Endothelial cell of umbilical vein (primary cell): ENCODE data around the gene CSGALNACT2. TPM values are rescaled to one million over a fixed set of nuclear protein-coding genes. Genes with fewer than 3 reads are reported as not detected.

ENCODE experiments used
- BruUV-seq: library from RNA; stranded (reverse); fragments of 400-500 nt; replicated peaks from 2 replicates; lab custom pipeline; 2021; lab: Mats Ljungman, UMichigan
- CTCF ChIA-PET: fragments of 300-600, 350-600 bp; sonication (Branson Sonifier 250); formaldehyde crosslinking; loops from one replicate; lab custom pipeline; 2021; ENCODE audit warnings: antibody characterized with exemption, inconsistent platforms; lab: Charles Lee
- POLR2A ChIA-PET: fragments of 300-600, 350-600 bp; sonication (Branson Sonifier 250); formaldehyde crosslinking; loops from one replicate; lab custom pipeline; 2021; ENCODE audit warnings: antibody characterized with exemption, inconsistent platforms; lab: Charles Lee
- DNase-seq: peaks from one replicate; pipeline ENCODE4 v3.0.0-alpha.2; 2011; ENCODE audit warnings: low read depth, low spot score
- FAIRE-seq: peaks from 2 replicates; lab custom pipeline; 2011; peaks lifted over from hg19 to GRCh38; lab: Jason Lieb, UNC
- H2AFZ ChIP-seq: 2 replicates; pipeline ENCODE4 v1.6.0; 2012; ENCODE audit warnings: low read depth, low read length, control low read depth, inconsistent platforms
- H3K27ac ChIP-seq: 2 replicates; pipeline ENCODE4 v1.5.1; 2011; ENCODE audit warnings: low read depth, mild to moderate bottlenecking, control low read depth, low read length, moderate library complexity; ENCODE audit not compliant: insufficient read depth
- H3K27me3 ChIP-seq, 2 experiments: 2 replicates each; pipeline versions ENCODE4 v1.6.0 to v1.6.1; 2011; ENCODE audit warnings: low read length in 2 of 2, mixed read lengths in 1 of 2; ENCODE audit not compliant: control insufficient read depth in 2 of 2, insufficient read depth in 2 of 2
- H3K36me3 ChIP-seq, 2 experiments: 2 replicates in 1 of 2; 3 replicates in 1 of 2; pipeline ENCODE4 v1.5.1; 2011; ENCODE audit warnings: low read length in 2 of 2, mild to moderate bottlenecking in 1 of 2, moderate library complexity in 1 of 2; ENCODE audit not compliant: control insufficient read depth in 2 of 2, insufficient read depth in 2 of 2; ENCODE audit errors: extremely low read depth in 1 of 2
- H3K4me1 ChIP-seq: 3 replicates; pipeline ENCODE4 v1.5.1; 2011; ENCODE audit warnings: mild to moderate bottlenecking, low read length; ENCODE audit not compliant: control insufficient read depth, insufficient read depth; ENCODE audit errors: extremely low read depth
- H3K4me2 ChIP-seq: 2 replicates; pipeline ENCODE4 v1.6.1; 2011; ENCODE audit warnings: low read length, control low read depth, mixed read lengths; ENCODE audit not compliant: insufficient read depth
- H3K4me3 ChIP-seq, 3 experiments: fragments of 200-600 bp in 1 of 3; sonication (generic), shearing (Covaris generic) in 1 of 3; replicated peaks in 1 of 3; 2 replicates each; pipeline ENCODE4 v1.5.1; 2011 to 2016; ENCODE audit warnings: control low read depth in 3 of 3, low read length in 3 of 3, mild to moderate bottlenecking in 2 of 3, inconsistent platforms in 1 of 3, low read depth in 1 of 3, moderate library complexity in 1 of 3; ENCODE audit not compliant: insufficient read depth in 1 of 3
- H3K79me2 ChIP-seq: 2 replicates; pipeline ENCODE4 v1.6.0; 2012; ENCODE audit warnings: low read length, inconsistent platforms; ENCODE audit not compliant: control insufficient read depth, insufficient read depth
- H3K9ac ChIP-seq: replicated peaks from 2 replicates; pipeline ENCODE3; 2011; ENCODE audit warnings: low read length, control low read depth; ENCODE audit not compliant: insufficient read depth; ENCODE audit errors: extremely low read depth
- H3K9me1 ChIP-seq: replicated peaks from 3 replicates; pipeline ENCODE4 v1.6.0; 2011; ENCODE audit warnings: mild to moderate bottlenecking, low read length; ENCODE audit not compliant: control insufficient read depth, insufficient read depth; ENCODE audit errors: extremely low read depth
- H3K9me3 ChIP-seq: replicated peaks from 2 replicates; pipeline ENCODE4 v1.5.1; 2012; ENCODE audit warnings: low read length, inconsistent platforms; ENCODE audit not compliant: control insufficient read depth, insufficient read depth
- H4K20me1 ChIP-seq: replicated peaks from 2 replicates; pipeline ENCODE3; 2011; ENCODE audit warnings: mild to moderate bottlenecking, low read length; ENCODE audit not compliant: control insufficient read depth, insufficient read depth; ENCODE audit errors: extremely low read depth
- CTCF ChIP-seq, 2 donors: IDR thresholded peaks; 1 replicate in 1 of 2; 2 replicates in 1 of 2; pipeline ENCODE4 v1.5.1; 2011; ENCODE audit warnings: low read length in 2 of 2, mild to moderate bottlenecking in 2 of 2, moderate library complexity in 2 of 2, control low read depth in 1 of 2, inconsistent platforms in 1 of 2, low read depth in 1 of 2; ENCODE audit not compliant: insufficient read depth in 1 of 2; ENCODE audit errors: extremely low read depth in 1 of 2
- EZH2 ChIP-seq: IDR thresholded peaks from 2 replicates; pipeline ENCODE4 v1.6.1; 2012; ENCODE audit warnings: borderline replicate concordance, low read depth, mild to moderate bottlenecking, moderate library complexity, low read length, inconsistent platforms; ENCODE audit not compliant: severe bottlenecking
- FOS ChIP-seq: IDR thresholded peaks from 2 replicates; pipeline ENCODE4 v1.6.1; 2011; ENCODE audit warnings: mild to moderate bottlenecking, low read length, moderate library complexity, borderline replicate concordance; ENCODE audit not compliant: insufficient read depth
- GATA2 ChIP-seq: IDR thresholded peaks from 2 replicates; pipeline ENCODE4 v1.7.0; 2011; ENCODE audit warnings: low read depth, mild to moderate bottlenecking, moderate library complexity, mixed read lengths, low read length; ENCODE audit not compliant: insufficient read length, insufficient read depth
- JUN ChIP-seq: IDR thresholded peaks from 2 replicates; pipeline ENCODE4 v1.6.1; 2011; ENCODE audit warnings: borderline replicate concordance, low read depth; ENCODE audit not compliant: insufficient read length, insufficient read depth
- MAX ChIP-seq: IDR thresholded peaks from 2 replicates; pipeline ENCODE4 v1.6.1; 2011; ENCODE audit not compliant: insufficient read depth, insufficient read length
- MYC ChIP-seq: IDR thresholded peaks from one replicate; pipeline ENCODE4 v1.6.1; 2011; ENCODE audit warnings: mild to moderate bottlenecking, low read depth, low read length
- POLR2A ChIP-seq: IDR thresholded peaks from 2 replicates; pipeline ENCODE4 v1.6.1; 2012; ENCODE audit warnings: low read depth, mild to moderate bottlenecking, control low read depth, low read length
- POLR2AphosphoS5 ChIP-seq: IDR thresholded peaks from 2 replicates; pipeline ENCODE4 v1.6.1; 2012; ENCODE audit warnings: low read depth, mild to moderate bottlenecking, control low read depth, low read length, moderate library complexity; ENCODE audit not compliant: insufficient read depth
- dilution Hi-C: fragments of 300-500 bp; cut with MboI; formaldehyde crosslinking; loops from one replicate; pipeline ENCODE4 v1.15.0; 2019; ENCODE audit warnings: low sequenced_read_pairs; ENCODE audit not compliant: extremely low pct_ligation_motif_present
- intact Hi-C: fragments of 100-400 bp; cut with micrococcal nuclease; formaldehyde crosslinking; loops from one replicate; pipeline ENCODE4 v1.10.0; 2022
- polyA plus RNA-seq, 4 experiments: library from polyadenylated mRNA; depleted of rRNA in 3 of 4; stranded (reverse) in 3 of 4; unstranded in 1 of 4; fragments of >200 nt; gene quantifications; 2 replicates each; pipeline versions ENCODE4 v1.2.1 to v1.2.3, GENCODE V29; 2011 to 2012; ENCODE audit warnings: missing spikeins in 1 of 4
- total RNA-seq: library from RNA; stranded (reverse); gene quantifications from 2 replicates; pipeline ENCODE4 v1.2.3, GENCODE V29; 2021

CSGALNACT2 gene
- total and polyA plus RNA-seq, 2 donors (not counting 3 experiments of a cell fraction or from before 2014, with no cell fraction given), result 9.7 to 17.7 TPM

DNA sequence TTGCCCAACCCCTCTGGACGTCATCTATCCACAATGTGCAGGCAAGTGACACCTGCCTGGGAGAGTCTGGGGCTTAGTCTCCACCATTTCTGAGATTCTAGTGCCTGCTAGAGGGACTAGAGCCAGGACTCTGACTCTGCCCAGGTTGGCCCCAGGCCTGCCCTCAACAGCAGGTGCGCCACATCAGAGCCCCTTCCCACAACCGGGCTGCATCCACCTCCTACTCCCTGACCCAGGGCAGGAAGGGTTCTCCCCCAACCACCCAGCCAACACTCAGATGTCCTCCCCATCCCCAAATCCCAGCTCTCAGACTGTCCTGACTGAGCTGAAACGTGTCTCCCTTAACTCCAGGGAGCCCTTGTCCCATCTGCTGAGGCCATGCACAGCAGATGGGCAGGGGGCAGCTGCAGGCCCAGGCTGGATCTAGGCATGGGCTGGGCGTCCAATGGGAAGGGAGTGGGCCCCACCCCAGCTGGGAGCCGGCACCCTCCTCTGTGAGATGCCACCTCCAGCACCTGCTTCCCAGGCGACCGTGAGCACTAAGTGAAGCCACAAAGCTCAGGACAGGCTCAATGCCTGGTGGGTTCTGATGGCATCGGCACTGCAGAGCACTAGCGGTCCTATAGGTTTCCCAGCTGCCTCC, 79.4 kb downstream of the CSGALNACT2 start:
- no peak for TF ChIP-seq JUN
- TF ChIP-seq POLR2AphosphoS5, result no peak
- no peak for TF ChIP-seq MYC
- no peak for TF ChIP-seq POLR2A
- TF ChIP-seq MAX, result no peak
- TF ChIP-seq EZH2, result no peak
- TF ChIP-seq FOS, result no peak
- TF ChIP-seq CTCF (IDR thresholded peaks at IDR 0.05; ENCODE audit: extremely low read depth in 1 of 2, insufficient read depth in 1 of 2, low read depth in 1 of 2, low read length in 2 of 2), result no peak
- no peak for TF ChIP-seq GATA2
- H3K27me3 ChIP-seq, result no peaks in the 10 kb centered on the region
- H3K4me2 ChIP-seq, result no peak overlapping the region
- H3K4me3 ChIP-seq, result no peak overlapping the region
- POLR2A ChIA-PET, result no interaction called here
- no peak for FAIRE-seq
- DNase-seq, result no peak
- dilution Hi-C loops, result no loop called here
- no peaks in the 10 kb centered on the region for H3K4me1 ChIP-seq
- H3K9me1 ChIP-seq, result no peaks in the 10 kb centered on the region
- no peak overlapping the region for H3K9ac ChIP-seq
- CTCF ChIA-PET, result interaction anchor here (2.2 kb wide), 1 partner anchor 14 kb away, joined by 10 read pairs; no protein-coding TSS in a partner anchor
- no peaks in the 10 kb centered on the region for H3K36me3 ChIP-seq
- H2AFZ ChIP-seq, result no peak overlapping the region
- intact Hi-C loops, result no loop called here
- no peaks in the 10 kb centered on the region for H3K79me2 ChIP-seq
- no peaks in the 10 kb centered on the region for H4K20me1 ChIP-seq
- no TSS peak for BruUV-seq
- H3K27ac ChIP-seq, result no peak overlapping the region
- H3K9me3 ChIP-seq, result no peaks in the 10 kb centered on the region
